DMS53 treated with DMSO at 0.1 percent for 48 hours (cell line): ENCODE results near the gene CARF.

ENCODE experiments used
- DNase-seq: peaks from one replicate; lab custom pipeline; 2025; ENCODE audit not compliant: unreplicated experiment; lab: John Stamatoyannopoulos, UW

CARF gene

DNA sequence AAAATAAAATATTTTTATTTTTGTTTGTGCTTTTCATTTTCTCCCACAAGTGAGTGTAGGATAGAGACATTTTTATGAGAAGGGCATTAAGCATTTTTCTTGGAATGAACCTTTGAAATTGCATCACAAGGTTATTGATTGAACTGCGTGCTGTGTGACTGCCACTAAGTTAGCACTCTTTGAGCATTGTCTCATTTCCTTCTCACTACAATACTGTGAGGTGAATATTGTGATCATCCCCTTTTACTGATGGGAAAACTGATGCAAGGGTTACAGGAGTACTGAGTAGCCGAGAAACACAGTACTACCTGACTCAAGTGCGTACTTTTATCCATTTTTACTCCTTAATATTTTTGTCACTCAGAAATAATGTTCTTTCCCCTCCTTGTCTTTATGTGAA is 104.6 kb downstream of the CARF start:
- no peak for DNase-seq

DNA sequence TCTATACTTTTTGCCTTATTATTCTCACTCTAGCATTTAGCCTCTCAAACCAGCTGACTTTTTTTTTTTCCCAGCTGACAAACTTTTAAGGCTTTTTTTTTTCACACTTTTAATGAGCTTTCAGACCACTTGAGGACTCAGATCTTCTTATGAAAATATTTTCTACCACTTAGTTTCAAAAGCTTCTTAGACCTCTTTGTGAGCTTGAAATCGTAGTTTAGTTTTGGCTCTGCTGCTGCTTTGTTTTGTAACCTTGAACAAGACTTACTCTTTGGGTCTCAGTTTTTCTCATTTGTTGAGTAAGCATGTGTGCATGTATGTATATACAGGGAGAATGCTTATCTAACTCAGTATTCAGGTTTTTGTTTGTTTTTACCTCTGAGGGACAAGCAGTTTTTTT is 106.1 kb downstream of the CARF start:
- no peak for DNase-seq

DNA sequence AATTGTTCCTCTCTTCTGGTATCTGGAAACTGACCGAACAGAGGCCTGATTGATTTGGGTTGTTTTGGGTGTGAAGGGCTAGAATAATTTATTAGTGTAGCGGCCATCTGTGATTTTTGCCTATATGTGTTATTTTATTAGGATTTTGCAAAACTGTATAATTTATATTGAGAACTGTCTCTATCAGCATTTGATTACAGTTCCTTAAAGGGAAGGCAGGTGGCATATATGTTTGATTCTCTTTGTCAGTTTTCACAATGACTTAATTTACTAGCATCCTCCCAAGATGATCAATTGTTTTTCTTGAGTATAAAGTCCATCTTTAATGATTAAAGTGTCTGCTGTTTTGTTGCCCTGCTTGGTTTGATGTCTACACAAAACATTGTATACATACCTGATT is 107.1 kb downstream of the CARF start:
- DNase-seq, result no peak

DNA sequence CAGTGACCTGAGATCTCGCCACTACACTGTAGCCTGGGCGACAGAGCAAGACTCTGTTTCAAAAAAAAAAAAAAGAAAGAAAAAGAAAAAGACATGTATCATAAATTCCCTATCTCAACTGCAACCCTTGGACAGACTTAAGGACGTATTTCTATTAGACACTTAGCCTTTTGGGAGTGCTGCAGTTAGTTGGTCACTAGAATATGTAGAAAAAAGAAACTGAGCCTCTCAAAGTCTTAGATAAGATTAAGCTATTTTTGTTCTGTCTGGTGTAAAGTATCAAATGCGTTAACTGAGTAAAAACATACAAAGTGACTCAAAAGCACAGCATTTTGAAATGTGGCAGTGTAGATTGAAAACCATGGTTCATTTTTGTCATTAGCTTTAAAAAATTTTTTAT is 109.9 kb downstream of the CARF start:
- DNase-seq, result no peak

DNA sequence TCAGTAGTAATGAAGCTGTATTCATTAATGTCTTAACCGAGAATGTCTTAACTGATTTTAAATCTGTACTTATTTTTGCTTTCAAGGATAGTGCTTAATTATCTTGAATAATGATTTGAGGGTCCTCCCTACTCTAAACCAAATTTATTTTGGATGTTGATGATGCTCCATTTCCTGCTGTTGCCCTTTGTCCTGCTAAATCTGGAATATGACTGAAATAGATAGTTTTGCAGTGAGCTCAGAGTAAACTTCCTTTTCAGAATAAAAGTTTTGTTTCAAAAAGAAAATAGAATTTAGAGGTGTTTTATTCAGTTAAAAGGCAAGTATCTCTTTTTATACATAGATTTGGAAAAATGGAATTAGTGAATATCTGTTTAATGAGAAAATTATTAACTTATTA is 110.7 kb downstream of the CARF start:
- no peak for DNase-seq

DNA sequence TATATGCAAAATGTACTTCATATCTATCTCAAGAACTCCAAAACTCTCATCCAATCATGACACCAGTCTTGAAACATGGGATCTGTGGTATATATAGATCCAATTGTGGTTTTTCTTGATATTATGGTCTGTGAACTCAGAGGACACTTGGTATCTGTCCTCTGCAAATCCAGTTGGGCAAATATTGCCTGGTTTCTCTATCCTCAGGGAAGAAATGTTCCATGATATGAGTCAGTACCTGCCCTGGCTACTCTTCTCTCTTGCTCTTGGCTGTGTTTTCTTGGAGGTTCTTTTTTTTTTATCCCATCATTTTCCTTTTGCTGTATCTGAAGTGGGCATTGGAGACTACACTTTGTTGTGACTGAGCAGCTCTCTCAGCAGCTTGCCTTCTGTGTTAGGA is 113.5 kb downstream of the CARF start:
- DNase-seq, result no peak

DNA sequence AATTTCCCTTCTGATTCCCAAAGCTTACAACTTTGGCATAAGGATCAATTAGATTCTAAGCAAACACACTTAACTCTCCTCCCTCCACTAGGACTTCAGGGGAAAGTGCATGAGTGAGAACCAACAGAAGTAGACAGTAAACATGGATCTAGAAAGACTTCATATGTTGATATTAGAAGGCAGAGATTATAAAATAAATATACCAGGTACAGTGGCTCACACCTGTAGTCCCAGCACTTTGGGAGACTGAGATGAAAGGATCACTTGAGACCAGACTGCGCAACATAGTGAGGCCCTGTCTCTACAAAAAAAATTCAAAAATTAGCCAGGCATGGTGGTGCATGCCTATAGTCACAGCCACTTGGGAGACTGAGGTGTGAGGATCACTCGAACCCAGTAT is 118.5 kb downstream of the CARF start:
- no peak for DNase-seq

DNA sequence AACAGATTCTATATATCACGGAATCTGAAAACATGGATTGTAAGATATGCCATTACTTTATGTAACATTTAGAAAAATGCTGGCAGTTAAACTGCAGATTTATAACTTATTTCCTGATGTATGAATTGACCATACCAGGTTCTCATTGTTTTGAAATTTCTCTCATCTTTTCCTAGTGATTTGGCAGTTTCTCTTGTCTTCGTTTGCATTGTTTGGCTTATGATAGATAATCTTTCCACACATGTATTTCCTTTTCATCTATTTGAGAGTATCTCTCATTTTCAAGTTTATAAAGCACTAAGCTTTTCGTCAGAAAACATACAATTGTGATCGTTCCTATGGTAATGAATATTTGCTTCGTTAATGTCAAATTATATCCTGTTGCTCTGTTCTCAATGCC is 118.9 kb downstream of the CARF start:
- no peak for DNase-seq

DNA sequence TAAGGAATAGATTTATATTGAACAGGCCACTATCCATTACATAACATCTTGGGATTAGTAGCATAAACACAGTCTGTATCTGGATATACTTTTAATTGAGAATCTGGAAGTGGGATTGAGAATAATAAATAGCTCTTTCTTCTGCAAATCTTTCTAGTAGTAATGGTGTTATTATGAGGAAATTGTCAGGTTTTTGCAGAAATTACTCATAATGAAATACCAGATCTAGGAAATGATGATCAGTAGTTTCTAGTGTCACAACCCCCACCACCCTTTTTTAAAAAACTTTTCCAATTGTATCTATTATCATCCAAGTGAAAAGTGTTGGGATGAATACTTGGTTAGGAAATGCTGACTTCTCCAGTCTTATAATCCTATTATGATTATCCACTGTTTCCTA is 121.3 kb downstream of the CARF start:
- DNase-seq, result no peak

DNA sequence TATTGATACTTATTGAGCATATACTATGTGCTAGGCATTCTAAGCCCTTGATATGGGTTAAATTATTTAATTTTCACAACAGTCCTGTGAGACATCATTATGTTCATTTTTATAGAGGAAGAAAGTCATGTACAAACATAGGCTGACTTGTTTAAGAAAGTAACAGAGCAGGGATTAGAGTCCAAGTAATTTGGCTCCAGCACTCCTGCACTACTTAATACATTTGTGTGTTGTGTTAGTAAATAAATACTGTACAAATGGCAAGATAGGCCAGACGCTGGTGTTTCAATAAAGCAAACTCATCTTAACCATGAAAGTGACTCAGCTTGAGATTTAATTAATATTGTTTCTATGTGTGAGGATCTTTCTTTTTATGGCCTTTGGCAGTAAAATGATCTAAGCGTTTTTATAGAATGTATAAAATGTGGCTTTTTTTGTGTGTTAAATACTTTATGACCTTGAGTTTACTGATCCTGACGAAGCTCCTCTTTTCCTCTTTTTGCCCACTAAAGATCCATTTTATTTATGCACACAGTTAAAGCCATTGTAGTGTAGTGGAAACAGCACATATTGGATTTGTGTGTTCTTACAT is 123.9 kb downstream of the CARF start:
- DNase-seq, result no peak
